Measurements from ENCODE around the gene MUC5AC. TPM values are rescaled to one million over a fixed set of nuclear protein-coding genes. Genes with fewer than 3 reads are reported as not detected.
"Not testable (repeated sequence)": the region's sequence is repeated elsewhere in the genome, so short reads cannot be mapped to it uniquely, and the experiment has no call there.

Gene MUC5AC
- total RNA-seq, 2 experiments from 2014 or later = not detected

GRCh38 chr11:1171985-1172728, 14.4 kb downstream of the MUC5AC start:
- no peaks in the 10 kb centered on the region for H3K4me1 ChIP-seq (ENCODE audit: insufficient read depth, low read length)
- peaks cover 0 to 60% of the 10 kb centered on the region in 2 experiments for H3K9me3 ChIP-seq (ENCODE audit: control insufficient read depth in 1 of 2, insufficient read depth in 1 of 2, low read length in 2 of 2)
- ChIA-PET POLR2A (no interaction called here), CTCF (no interaction called here)
- no peak for TF ChIP-seq CTCF (IDR thresholded peaks at IDR 0.05)
- Mint-ChIP-seq H3K4me1 (ENCODE audit: low read depth) (no peaks in the 10 kb centered on the region), H3K4me3 (no peak overlapping the region), H3K27ac (no peak overlapping the region), H3K9me3 (peaks cover 5% of the 10 kb centered on the region), H3K36me3 (ENCODE audit: low read depth) (no peaks in the 10 kb centered on the region), H3K27me3 (no peaks in the 10 kb centered on the region)
- H3K27ac ChIP-seq (ENCODE audit: low read depth in 1 of 2, low read length in 2 of 2) = no peak overlapping the region
- H3K4me3 ChIP-seq (ENCODE audit: low read length) = no peak overlapping the region
- ATAC-seq (ENCODE audit: poor library complexity) (no peak), DNase-seq (no peak)
- intact Hi-C loops (cut with DNase I, micrococcal nuclease) = no loop called here
- no peaks in the 10 kb centered on the region for H3K27me3 ChIP-seq (ENCODE audit: control insufficient read depth in 1 of 2, insufficient read depth in 2 of 2, low read length in 2 of 2)
- no peaks in the 10 kb centered on the region for H3K36me3 ChIP-seq (ENCODE audit: insufficient read depth, low read length)

GRCh38 chr11:1172729-1173117, 15.0 kb downstream of the MUC5AC start:
- TF ChIP-seq CTCF (IDR thresholded peaks at IDR 0.05) = no peak
- Mint-ChIP-seq H3K4me1 (ENCODE audit: low read depth) (no peaks in the 10 kb centered on the region), H3K9me3 (peaks cover 5% of the 10 kb centered on the region), H3K4me3 (no peak overlapping the region), H3K36me3 (ENCODE audit: low read depth) (no peaks in the 10 kb centered on the region), H3K27me3 (no peaks in the 10 kb centered on the region), H3K27ac (no peak overlapping the region)
- Histone ChIP-seq H3K27me3 (ENCODE audit: control insufficient read depth in 1 of 2, insufficient read depth in 2 of 2, low read length in 2 of 2) (no peaks in the 10 kb centered on the region), H3K4me1 (ENCODE audit: insufficient read depth, low read length) (no peaks in the 10 kb centered on the region), H3K4me3 (ENCODE audit: low read length) (no peak overlapping the region), H3K27ac (ENCODE audit: low read depth in 1 of 2, low read length in 2 of 2) (no peak overlapping the region), H3K9me3 (ENCODE audit: control insufficient read depth in 1 of 2, insufficient read depth in 1 of 2, low read length in 2 of 2) (peaks cover 0 to 60% of the 10 kb centered on the region in 2 experiments), H3K36me3 (ENCODE audit: insufficient read depth, low read length) (no peaks in the 10 kb centered on the region)
- POLR2A ChIA-PET = no interaction called here
- DNase-seq = no peak
- ATAC-seq (ENCODE audit: poor library complexity) = no peak
- CTCF ChIA-PET = no interaction called here
- intact Hi-C loops (cut with DNase I, micrococcal nuclease) = no loop called here

DNA sequence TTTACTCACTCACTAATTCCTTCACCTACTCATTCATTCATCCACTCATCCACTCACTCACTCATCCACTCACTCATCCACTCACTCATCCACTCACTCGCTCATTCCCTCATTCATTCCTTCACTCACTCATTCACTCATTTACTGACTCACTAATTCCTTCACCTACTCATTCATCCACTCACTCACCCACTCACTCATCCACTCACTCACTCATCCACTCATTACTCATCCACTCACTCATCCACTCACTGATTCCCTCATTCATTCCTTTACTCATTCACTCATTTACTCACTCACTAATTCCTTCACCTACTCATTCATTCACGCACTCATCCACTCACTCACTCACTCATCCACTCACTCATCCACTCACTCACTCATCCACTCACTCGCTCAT, 15.6 kb downstream of the MUC5AC start:
- H3K36me3 ChIP-seq (ENCODE audit: insufficient read depth, low read length); H3K4me3 ChIP-seq (ENCODE audit: low read length); DNase-seq; H3K27ac Mint-ChIP-seq; H3K4me1 ChIP-seq (ENCODE audit: insufficient read depth, low read length); H3K4me3 Mint-ChIP-seq; CTCF ChIA-PET; H3K36me3 Mint-ChIP-seq (ENCODE audit: low read depth); H3K9me3 Mint-ChIP-seq; H3K4me1 Mint-ChIP-seq (ENCODE audit: low read depth); H3K27me3 ChIP-seq (ENCODE audit: control insufficient read depth in 1 of 2, insufficient read depth in 2 of 2, low read length in 2 of 2); ATAC-seq (ENCODE audit: poor library complexity); H3K27ac ChIP-seq (ENCODE audit: low read depth in 1 of 2, low read length in 2 of 2); H3K27me3 Mint-ChIP-seq; POLR2A ChIA-PET; intact Hi-C loops (cut with DNase I, micrococcal nuclease): not testable (repeated sequence)
- peaks cover 0 to 56% of the 10 kb centered on the region in 2 experiments for H3K9me3 ChIP-seq (ENCODE audit: control insufficient read depth in 1 of 2, insufficient read depth in 1 of 2, low read length in 2 of 2)
